Gastrocnemius medialis (tissue), 4 donors: ENCODE data around the gene RAB17. TPM values are rescaled to one million over a fixed set of nuclear protein-coding genes. Genes with fewer than 3 reads are reported as not detected.
"Not testable (repeated sequence)": the region's sequence is repeated elsewhere in the genome, so short reads cannot be mapped to it uniquely, and the experiment has no call there.

Source experiments
- ATAC-seq, 2 donors: fragments of 150-250 bp; one replicate each; pipeline ENCODE4 v1.9.1; 2016
- DNase-seq, 2 donors: peaks; one replicate each; pipeline ENCODE4 v3.0.0-alpha.2; 2019
- H3K27ac ChIP-seq, 4 donors: fragments of 200-600 bp; sonication (generic); 1 replicate in 1 of 4; 2 replicates in 3 of 4; pipeline ENCODE4 v1.5.1; 2016 to 2018; ENCODE audit warnings: mild to moderate bottlenecking in 2 of 4, moderate library complexity in 1 of 4
- H3K27me3 ChIP-seq, 3 donors: fragments of 200-600 bp; sonication (generic) in 2 of 3; 1 replicate in 1 of 3; 2 replicates in 2 of 3; pipeline versions ENCODE4 v1.5.1 to v1.6.0; 2016 to 2019; ENCODE audit warnings: mild to moderate bottlenecking in 1 of 3, moderate library complexity in 1 of 3
- H3K36me3 ChIP-seq, 2 donors: fragments of 200-600 bp; sonication (generic) in 1 of 2; one replicate each; pipeline ENCODE4 v1.5.1; 2017 to 2018
- H3K4me1 ChIP-seq, 2 donors: fragments of 200-600 bp; sonication (generic) in 1 of 2; one replicate each; pipeline ENCODE4 v1.5.1; 2016 to 2017; ENCODE audit warnings: mild to moderate bottlenecking in 2 of 2
- H3K4me3 ChIP-seq, 4 donors: fragments of 200-600 bp; sonication (generic) in 3 of 4; 1 replicate in 1 of 4; 2 replicates in 3 of 4; pipeline ENCODE4 v1.5.1; 2016 to 2019; ENCODE audit warnings: mild to moderate bottlenecking in 2 of 4
- H3K9me3 ChIP-seq, 3 donors: fragments of 200-600 bp; sonication (generic) in 2 of 3; 1 replicate in 1 of 3; 2 replicates in 2 of 3; pipeline ENCODE4 v1.5.1; 2016 to 2019
- POLR2A ChIP-seq, 2 donors: fragments of 450-650 bp; IDR thresholded peaks; one replicate each; pipeline ENCODE4 v1.6.1; 2017; ENCODE audit warnings: antibody characterized with exemption in 2 of 2, mild to moderate bottlenecking in 2 of 2, moderate library complexity in 2 of 2
- in situ Hi-C, 4 donors: fragments of 200-750 bp; cut with MboI; loops; one replicate each; pipeline versions ENCODE4 v1.15.0 to v1.8.0; 2017; ENCODE audit warnings: low sequenced_read_pairs in 4 of 4
- intact Hi-C: fragments of 100-400 bp; cut with DNase I; formaldehyde crosslinking; loops from one replicate; pipeline ENCODE4 v1.15.1; 2023; ENCODE audit warnings: low total_unique reads
- total RNA-seq, 4 donors: library from RNA; depleted of rRNA; stranded (reverse); fragments of >200 nt; gene quantifications; one replicate each; pipeline versions ENCODE4 v1.1.0 to v1.2.3, GENCODE V29; 2016
- TF ChIP-seq, protein P1 (sequence below), 5 experiments: fragments of 450-650 bp in 3 of 5; fragments of 200-600 bp in 2 of 5; sonication (generic) in 2 of 5; IDR thresholded peaks in 4 of 5; conservative IDR thresholded peaks in 1 of 5; 1 replicate in 4 of 5; 2 replicates in 1 of 5; pipeline ENCODE4 v1.5.1; 2016 to 2019; ENCODE audit warnings: antibody characterized with exemption in 5 of 5, mild to moderate bottlenecking in 3 of 5, moderate library complexity in 3 of 5

RAB17 gene
- total RNA-seq, 4 donors from 2014 or later: 0.42 to 1.3 TPM; not detected in 2

- H3K27me3 ChIP-seq: no peaks in the 10 kb centered on the region
- H3K4me3 ChIP-seq: no peak overlapping the region
- H3K9me3 ChIP-seq: no peaks in the 10 kb centered on the region
- ATAC-seq: no peak
- no peaks in the 10 kb centered on the region for H3K36me3 ChIP-seq
- TF ChIP-seq POLR2A (IDR thresholded peaks at IDR 0.05): no peak
- TF ChIP-seq, protein P1, sequence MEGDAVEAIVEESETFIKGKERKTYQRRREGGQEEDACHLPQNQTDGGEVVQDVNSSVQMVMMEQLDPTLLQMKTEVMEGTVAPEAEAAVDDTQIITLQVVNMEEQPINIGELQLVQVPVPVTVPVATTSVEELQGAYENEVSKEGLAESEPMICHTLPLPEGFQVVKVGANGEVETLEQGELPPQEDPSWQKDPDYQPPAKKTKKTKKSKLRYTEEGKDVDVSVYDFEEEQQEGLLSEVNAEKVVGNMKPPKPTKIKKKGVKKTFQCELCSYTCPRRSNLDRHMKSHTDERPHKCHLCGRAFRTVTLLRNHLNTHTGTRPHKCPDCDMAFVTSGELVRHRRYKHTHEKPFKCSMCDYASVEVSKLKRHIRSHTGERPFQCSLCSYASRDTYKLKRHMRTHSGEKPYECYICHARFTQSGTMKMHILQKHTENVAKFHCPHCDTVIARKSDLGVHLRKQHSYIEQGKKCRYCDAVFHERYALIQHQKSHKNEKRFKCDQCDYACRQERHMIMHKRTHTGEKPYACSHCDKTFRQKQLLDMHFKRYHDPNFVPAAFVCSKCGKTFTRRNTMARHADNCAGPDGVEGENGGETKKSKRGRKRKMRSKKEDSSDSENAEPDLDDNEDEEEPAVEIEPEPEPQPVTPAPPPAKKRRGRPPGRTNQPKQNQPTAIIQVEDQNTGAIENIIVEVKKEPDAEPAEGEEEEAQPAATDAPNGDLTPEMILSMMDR (IDR thresholded peaks at IDR 0.05 in 4 of 5, conservative IDR thresholded peaks at IDR 0.05 in 1 of 5): no peak
- no peak overlapping the region for H3K27ac ChIP-seq
- DNase-seq: no peak
- H3K4me1 ChIP-seq: peaks cover 22 to 26% of the 10 kb centered on the region in 2 donors
- intact Hi-C loops (no loop called here), in situ Hi-C loops (loop anchor here in 2 of 4 donors (5.0 to 10.0 kb wide), 3 partner anchors 58 to 148 kb away; no protein-coding TSS in a partner anchor)
These were observed 6.1 kb upstream of the RAB17 start for GRCh38 chr2:237596520-237597195.

DNA sequence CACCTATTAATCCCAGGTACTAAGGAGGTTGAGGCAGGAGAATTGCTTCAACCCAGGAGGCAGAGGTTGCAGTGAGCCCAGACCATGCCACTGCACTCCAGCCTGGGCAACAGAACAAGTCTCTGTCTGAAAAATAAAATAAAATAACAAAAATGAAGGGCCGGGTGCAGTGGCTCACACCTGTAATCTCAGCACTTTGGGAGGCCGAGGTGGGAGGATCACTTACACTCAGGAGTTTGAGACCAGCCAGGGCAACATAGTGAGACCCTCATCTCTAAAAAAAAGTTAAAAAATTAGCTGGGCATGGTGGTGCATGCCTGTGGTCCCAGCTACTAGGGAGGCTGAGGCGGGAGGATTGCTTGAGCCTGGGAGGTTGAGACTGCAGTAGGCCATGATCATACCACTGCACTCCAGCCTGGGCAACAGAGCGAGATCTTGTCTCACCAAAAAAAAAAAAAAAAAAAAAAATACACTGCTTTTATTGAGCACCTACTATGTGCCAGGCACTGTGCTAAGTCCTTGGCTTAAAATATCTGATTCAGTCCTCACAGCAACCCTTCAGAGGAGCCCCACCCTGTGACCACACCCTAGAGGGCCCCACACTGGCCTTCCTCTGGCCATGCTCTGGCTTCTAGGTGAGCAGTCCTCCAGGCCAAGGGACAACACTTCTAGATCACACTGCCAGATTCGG, 5.4 kb upstream of the RAB17 start:
- H3K9me3 ChIP-seq, DNase-seq, H3K36me3 ChIP-seq, H3K27me3 ChIP-seq, intact Hi-C loops, H3K27ac ChIP-seq, ATAC-seq, H3K4me3 ChIP-seq: not testable (repeated sequence)
- H3K4me1 ChIP-seq: peaks cover 21 to 24% of the 10 kb centered on the region in 2 donors
- in situ Hi-C loops: loop anchor here in 2 of 4 donors (5.0 to 10.0 kb wide), 3 partner anchors 59 to 149 kb away; no protein-coding TSS in a partner anchor

DNA sequence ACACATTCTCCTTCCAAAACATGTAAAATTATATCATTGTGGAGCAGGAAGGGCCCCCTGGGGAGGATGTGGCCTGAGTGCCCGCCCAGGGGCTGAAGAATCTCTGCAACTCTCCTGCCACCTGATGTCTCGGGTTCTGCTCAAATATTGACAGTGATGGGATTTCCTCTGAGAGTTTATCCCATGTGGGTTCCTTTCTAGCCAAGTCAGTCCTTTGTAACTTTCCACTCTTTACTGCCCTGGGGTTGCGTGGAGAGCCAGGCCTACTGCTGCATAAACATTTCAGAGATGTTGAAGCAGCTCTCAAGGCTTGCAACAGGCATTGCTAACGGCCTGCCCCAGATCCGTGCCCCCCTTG, 4.0 kb upstream of the RAB17 start:
- Histone ChIP-seq H3K27ac (peak overlapping the region in 1 of 4 donors; percentile 37), H3K9me3 (no peaks in the 10 kb centered on the region), H3K36me3 (no peaks in the 10 kb centered on the region), H3K4me3 (no peak overlapping the region), H3K27me3 (no peaks in the 10 kb centered on the region), H3K4me1 (peaks cover 15 to 16% of the 10 kb centered on the region in 2 donors)
- DNase-seq (no peak), ATAC-seq (no peak)
- in situ Hi-C loops: loop anchor here in 1 of 4 donors (10.0 kb wide), 2 partner anchors 60 to 150 kb away; no protein-coding TSS in a partner anchor
- TF ChIP-seq POLR2A (IDR thresholded peaks at IDR 0.05): no peak
- TF ChIP-seq, protein P1 (IDR thresholded peaks at IDR 0.05 in 4 of 5, conservative IDR thresholded peaks at IDR 0.05 in 1 of 5): no peak
- intact Hi-C loops: no loop called here

GRCh38 chr2:237593596-237594320, 3.2 kb upstream of the RAB17 start:
- Histone ChIP-seq H3K4me1 (peaks cover 14 to 15% of the 10 kb centered on the region in 2 donors), H3K9me3 (no peaks in the 10 kb centered on the region), H3K27me3 (no peaks in the 10 kb centered on the region), H3K27ac (no peak overlapping the region), H3K4me3 (no peak overlapping the region), H3K36me3 (no peaks in the 10 kb centered on the region)
- no peak for DNase-seq
- in situ Hi-C loops: loop anchor here in 1 of 4 donors (10.0 kb wide), 2 partner anchors 61 to 151 kb away; no protein-coding TSS in a partner anchor
- no peak for ATAC-seq
- intact Hi-C loops: no loop called here
- TF ChIP-seq, protein P1 (IDR thresholded peaks at IDR 0.05 in 4 of 5, conservative IDR thresholded peaks at IDR 0.05 in 1 of 5): no peak
- TF ChIP-seq POLR2A (IDR thresholded peaks at IDR 0.05): no peak
